DOHH2 (cell line): ENCODE measurements around the gene ARID5B.

Experiments used
- CTCF ChIP-seq: fragments of 200-600 bp; sonication (generic); IDR thresholded peaks from one replicate; pipeline ENCODE4 v1.5.1; 2014; ENCODE audit warnings: antibody characterized with exemption, mild to moderate bottlenecking, low read depth, low read length; ENCODE audit not compliant: poor library complexity, severe bottlenecking
- EZH2phosphoT487 ChIP-seq: fragments of 200-600 bp; sonication (generic); IDR thresholded peaks from 2 replicates; pipeline ENCODE4 v1.6.1; 2017; ENCODE audit warnings: borderline replicate concordance, mild to moderate bottlenecking, antibody characterized with exemption, low read length, moderate library complexity, mixed read lengths

GRCh38 chr10:61899069-61899531 is 2.4 kb upstream of the ARID5B start:
- no peak for TF ChIP-seq CTCF
- TF ChIP-seq EZH2phosphoT487 = no peak
